Activated CD4-positive, alpha-beta T cell treated with anti-CD3 and anti-CD28 coated beads, Interleukin-2, amount 50 U/mL, for 1 hour (primary cell): Measurements from ENCODE around the gene EYA3.

ENCODE experiments used
- DNase-seq: peaks from one replicate; pipeline ENCODE4 v3.0.0-alpha.2; 2020

Gene EYA3

DNA sequence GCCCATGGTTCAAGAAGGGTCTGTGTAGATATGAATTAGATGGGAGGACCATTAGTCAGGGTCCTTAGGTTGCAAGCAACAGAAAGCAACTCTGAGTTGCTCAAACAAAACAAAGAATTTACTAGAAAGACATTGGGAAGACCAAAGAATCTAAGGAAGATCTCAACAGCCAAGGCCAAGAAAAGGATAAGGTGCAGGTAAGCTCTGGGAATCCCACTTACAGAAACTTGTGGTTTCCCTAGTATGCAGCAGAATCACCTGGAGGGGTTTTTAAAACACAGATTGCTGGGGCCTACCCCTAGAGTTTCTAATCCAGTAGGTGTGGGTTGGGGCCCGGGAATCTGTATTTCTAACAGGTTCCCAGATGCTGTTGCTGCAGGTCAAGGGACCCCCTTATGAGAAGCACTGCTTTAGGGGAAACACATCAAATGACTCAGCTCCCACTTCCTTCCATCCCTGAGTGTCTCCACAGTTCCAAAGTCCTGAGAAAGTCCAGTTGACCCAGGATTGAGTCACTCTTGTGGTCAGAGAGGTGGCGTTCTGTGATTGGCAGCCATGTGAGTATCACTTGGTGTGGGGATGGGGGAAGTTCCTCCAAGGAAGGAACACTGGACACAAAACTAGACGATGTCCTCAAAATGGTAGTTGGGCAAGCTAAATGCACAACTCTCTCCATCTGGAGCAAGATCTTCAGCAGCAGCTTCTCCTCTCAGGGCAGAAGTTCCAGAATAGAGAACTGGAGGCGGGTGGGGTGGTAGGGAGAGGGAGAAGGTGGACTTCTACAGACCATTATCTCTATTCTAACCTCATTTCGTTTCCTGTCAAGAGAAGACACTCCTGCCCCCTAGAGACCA lies 24.2 kb upstream of the EYA3 start:
- DNase-seq = no peak

DNA sequence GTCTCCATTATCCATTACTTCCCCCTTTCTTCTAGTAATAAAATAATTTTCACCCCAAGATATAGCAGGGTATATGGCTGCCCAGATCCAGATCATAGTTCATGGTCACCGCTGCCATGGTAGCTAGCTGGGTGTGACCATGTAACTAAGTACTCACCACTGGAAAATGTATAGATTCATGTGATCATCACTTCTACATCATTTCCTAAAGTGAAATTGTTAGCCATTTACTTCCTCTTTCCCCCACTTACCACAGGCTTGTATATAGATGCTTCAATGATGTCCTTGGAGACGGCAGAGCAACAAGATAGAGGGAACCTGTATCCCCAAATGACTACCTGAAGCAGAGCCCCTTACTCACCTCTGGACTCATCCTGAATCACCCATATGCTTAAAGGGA lies 22.7 kb upstream of the EYA3 start:
- no peak for DNase-seq

DNA sequence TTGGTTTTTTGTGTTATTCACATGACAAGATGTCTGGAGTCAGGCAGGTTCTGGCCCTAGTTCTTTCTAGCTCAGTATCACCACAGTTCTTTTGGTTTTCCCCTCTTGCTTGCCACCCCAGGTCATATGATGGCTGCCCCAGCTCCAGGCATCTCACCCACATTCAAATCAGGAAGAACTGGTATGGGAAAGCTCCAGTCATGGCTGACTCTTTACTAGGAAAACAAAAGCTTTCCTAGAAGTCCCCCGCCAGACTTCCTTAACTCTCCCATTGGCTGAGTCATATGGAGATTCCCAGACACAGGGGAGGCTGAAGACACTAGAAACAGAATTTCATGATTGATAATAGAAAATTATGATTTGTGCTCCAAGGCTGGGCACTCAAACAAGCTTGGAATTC lies 22.1 kb upstream of the EYA3 start:
- no peak for DNase-seq

DNA sequence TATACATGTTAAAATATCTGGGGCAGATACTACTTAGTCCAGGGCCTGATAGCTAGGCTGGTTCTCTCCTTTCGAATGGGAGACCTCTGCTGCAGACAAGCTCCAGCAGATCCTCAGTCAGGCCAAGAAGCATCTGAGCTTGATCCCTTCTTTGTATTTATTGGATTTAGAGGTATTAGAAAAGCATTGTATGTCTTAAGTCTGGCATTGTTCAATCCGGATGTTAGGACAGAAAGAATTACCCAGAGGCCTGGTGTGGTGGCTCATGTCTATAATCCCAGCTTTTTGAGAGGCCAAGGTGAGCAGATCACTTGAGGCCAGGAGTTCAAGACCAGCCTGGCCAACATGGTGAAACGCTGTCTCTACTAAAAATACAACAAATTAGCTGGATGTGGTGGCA lies 21.2 kb upstream of the EYA3 start:
- DNase-seq = no peak

DNA sequence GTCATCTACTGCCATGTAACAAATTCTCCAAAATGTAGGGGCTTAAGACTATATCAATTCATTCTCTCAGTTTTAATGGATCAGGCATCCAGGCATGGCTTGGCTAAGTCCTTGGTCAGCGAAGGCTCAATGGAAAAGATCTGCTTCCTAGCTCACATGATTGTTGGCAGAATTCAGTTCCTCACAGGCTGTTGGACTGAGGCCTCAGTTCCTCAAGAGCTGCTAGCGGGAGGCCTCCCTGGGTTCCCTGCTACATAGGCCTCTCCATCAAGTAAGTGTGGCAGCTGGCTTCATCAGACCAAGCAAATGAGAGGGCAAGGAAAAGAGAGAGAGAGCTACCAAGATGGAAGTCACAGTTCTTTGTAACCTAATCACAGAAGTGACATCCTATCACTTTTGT lies 19.6 kb upstream of the EYA3 start:
- no peak for DNase-seq

DNA sequence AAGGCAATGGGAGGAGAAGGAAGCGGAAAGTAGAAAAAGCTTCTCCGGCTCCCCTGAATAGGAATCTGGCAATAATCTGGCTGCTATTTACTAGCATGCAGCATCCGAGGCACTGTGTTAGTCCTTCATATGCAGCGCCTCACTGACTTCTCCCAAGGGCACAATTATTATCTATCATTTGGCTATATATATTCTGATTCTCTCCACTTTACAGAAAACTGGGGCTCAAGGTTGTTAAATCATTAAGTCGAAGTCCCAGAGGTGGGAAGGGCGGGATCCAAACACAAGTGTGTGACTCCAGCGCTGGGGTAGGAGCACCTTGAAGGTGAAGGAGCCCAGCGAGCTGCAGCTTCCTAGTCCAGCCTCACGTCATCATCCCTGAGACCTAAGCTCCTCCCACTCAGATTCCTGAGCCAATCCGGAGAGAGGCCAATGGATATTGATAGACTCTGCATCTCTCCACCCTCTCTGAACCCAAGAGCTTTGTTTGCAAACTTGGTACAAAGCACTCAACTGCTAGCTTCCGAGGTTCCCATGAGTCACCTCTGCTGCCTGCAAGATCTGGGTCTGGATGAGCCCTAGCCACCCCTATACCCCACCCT lies 16.6 kb upstream of the EYA3 start:
- DNase-seq = no peak

DNA sequence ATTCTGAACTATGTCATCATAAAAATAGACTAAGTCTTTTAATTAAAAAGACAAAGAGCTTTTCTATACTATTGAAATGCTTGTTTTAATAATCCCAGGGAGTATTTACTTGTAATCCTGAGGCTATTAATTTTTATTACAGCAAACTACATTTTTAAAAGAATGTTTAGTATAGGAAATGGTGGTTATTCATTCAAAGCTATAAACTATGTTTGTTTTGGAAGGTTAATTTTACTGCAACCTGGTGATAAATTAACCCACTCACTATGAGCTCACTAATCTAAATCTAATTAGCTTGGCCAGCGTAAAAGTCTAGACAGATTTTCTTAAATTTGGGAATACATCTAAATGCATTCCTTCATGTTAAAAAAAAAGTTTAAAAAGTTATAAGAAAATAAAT lies 13.8 kb upstream of the EYA3 start:
- DNase-seq = no peak

DNA sequence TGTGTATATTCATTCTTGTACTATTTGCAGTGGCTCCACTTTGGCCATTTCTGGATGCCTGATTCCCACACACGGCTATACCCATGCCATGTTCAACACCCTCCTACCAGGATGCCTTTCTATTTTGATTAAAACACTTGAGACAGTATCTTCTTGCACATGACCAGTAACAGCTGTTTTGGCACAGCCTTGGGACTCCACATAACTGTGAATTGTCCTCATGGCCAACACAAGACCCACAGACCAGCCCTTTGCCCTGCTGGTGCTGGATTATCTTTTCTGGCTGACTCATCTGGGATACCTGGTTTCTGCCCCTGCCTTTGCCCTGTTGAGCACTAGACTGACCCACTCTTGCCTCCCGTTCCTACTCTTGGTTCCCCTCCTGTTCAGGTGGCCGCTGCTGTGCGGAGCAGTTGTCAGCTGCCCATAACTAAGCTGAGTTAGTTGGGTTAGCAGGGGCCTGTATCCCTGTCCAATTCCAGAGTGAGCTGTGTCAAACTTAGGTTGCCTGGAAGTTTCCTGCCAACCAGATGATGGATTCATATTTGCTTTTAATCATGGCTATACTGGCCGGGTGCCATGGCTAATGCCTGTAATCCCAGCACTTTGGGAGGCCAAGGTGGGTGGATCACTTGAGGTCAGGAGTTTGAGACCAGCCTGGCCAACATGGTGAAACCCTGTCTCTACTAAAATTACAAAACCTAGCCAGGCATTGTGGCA lies 10.8 kb upstream of the EYA3 start:
- no peak for DNase-seq

DNA sequence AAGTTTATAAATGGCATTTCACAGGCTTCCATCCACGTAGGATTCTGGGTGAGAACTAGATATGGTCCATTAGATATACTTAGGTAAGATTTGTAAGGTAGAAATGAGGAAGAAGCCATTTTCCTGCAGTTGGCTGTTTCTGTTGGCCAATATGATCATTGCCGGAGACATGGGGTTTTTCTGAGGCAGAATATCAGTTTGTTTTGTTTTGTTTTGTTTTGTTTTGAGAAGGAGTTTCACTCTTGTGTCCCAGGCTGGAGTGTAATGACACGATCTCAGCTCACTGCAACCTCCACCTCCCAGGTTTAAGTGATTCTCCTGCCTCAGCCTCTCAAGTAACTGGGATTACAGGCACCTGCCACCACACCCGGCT lies 8.7 kb upstream of the EYA3 start:
- DNase-seq = no peak

DNA sequence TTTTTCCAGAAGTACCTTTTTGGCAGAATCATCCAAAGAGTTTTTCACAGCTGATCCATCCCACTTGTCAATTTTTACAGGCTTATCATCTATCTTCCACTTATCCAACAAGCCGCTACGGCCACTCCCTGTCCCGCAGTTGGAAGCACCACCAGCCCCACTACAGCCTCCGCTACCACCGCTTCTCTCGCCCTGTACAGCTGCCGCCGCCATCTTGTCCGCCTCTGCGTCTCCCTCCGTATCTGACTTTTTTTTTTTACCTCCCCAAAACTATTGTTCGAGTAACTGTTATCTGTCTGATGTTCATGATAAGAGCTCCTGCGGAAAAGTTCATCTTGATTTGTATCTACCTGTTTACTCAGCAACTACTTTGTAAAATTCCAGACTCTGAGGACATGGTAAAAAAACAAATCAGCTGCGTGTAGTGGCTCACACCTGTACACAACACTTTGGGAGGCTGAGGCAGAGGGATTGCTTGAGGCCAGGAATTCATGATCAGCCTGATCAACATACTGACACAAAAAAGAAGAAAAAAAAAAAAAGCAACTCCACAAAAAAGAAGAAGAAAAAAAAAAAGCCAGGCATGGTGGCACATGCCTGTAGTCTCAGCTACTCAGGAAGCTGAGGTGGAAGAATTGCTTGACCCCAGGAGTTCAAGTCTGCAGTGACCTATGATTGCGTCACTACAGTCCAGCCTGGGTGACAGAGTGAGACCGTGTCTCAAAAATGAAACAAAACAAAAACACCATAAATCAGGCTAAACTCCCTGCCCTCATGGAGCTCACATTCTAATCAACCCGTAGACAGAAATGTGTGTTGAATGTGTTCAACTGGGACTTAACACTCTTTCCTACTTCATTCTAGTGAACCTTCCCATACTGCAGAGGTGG lies 8.0 kb upstream of the EYA3 start:
- DNase-seq = no peak

DNA sequence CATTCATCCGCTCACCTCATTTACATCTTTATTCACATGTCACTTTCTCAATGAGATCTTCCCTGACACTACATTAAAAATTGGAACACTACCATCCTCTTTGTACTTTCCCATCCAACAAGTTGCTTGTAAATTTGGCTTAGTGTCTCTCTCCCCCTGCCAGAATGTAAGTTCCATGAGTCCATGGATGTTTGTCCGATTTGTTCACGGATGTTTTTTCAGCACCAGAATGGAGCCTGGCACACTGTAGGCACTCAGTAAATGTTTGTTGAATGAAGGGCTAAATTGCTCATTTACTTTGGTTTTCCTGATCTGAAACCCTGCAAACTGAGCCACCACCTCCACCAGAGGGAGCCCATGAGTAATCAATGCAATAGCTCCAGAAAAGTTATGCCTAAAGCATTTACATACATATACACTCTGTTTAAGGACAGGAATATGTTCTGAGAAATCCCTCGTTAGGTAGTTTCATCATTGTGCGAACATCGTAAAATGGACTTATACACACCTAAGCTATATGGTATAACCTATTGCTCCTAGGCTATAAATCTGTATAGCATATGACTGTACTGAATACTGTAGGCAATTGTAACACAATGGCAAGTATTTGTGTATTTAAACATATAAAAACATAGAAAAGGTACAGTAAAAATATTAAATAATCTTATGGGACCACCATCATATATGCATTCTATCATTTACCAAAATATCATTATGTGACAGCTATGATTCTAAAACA lies 2.8 kb upstream of the EYA3 start:
- DNase-seq = peak; percentile 80

DNA sequence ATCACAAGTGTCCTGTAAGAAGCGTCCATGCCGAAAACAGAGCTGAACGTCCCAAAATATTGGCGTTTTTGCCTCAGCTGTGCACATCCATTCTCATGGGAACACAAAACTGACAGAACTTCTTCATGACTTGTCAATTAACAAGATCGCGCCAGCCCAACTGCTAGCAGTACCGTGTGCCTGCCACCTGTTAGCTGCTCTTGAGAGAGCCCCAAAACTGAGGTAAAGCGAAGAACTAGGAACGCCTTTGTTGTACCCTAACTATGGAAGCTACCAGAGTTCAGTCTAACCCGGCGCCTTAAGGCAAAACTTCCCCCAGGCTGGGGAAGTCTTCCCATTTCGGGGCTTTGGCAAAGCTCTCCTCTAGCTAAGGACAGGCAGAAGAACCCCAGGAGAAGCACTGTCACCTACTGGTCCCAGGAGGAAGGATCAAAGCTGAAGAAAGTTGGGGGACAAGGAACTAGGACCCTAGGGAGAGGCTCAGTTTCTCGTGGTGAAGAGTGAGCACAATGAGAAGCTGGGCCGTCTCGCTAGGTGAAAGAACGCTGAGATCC lies 719 bp downstream of the EYA3 start:
- peak; percentile 4 for DNase-seq

DNA sequence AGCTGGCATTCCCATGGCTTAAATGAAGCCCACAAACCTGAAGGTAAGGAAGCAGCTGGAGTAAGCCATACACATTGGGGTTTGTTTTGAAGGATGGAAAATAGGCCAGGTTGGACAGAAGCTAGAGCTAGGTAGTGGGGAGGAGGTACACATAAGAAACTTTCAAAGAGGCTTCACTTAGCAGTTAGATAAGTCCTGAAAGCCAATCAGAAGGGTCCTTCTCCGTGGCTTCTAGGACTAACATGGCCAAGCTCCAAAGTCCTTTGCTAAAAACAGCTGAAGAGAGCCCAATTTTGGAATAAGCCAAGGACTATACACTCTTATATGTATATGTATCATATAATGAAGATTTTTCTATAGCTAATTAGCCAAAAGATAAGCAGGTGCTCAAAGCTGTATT lies 1.8 kb downstream of the EYA3 start:
- no peak for DNase-seq

DNA sequence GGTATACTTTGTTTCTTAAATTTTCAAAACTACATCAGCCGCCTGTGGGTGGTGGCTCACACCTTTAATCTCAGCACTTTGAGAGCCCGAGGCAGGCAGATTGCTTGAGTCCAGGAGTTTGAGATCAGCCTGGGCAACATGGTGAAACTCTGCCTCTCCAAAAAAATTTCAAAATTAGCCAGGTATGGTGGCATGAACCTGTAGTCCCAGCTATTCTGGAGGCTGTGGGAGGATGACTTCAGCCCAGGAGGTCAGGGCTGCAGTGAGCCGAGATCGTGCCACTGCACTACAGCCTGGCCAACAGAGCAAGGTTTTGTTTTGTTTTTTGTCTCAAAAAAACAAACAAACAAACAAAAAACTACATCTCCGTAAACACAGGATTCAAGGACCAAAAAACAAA lies 3.3 kb downstream of the EYA3 start:
- no peak for DNase-seq

DNA sequence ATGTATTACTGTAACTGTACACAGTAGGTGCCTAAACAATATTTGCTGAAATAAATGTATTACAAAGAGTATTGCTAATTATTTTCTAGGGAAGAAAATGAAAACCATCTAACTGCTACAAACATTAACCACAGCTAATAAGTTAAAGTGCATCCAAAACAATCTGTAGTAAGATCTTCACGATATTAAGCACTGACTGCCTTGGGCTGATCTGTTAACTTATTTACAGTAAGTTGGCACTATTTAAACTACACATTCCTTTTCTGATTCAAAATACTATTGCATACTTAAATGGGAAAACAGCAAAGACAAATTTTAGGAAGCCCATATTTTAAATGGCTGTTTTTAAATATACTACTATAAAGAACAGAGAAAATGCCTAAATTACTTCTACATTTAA lies 4.5 kb downstream of the EYA3 start:
- DNase-seq = no peak

DNA sequence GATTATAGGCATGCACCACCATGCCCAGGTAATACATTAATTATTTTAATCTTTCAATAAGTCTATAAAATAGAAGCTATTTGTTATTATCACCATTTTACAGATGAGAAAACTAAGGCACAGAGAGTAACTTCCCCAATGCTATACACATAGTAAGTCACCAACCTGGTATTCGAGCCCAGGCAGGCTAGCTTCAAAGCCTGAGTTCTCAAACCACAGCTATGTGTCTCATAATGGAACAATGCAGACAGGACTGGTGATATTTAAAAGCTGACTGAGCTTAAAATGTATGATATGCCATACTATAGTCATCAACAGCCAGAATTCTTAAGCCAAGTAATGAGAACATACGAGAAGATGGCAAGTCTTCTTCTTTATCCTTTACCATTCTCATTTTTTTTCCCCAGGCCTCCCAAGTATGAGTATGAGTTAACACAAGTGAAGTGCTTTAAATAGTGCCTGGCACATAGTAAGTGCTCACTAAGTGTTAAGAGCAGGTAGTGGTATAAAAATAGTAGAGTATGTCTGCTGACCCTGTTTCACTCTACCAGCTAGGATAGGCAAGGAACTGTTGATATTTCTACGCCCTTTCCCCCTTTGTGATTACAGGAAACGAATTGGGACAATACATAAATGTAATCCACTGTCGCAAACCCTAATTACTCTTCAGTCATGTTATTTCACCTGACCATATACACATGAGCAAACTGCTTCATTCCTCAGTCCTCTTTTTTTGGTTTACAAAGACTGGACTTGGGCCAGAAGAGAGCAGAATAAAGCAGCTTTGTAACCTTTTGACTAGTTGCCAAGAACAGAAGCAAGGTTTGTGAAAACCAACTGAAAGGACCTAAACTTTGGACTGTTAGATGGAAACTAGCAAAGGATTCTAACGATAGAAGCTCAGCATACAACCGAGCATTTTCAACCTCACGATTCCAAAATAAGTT lies 9.5 kb downstream of the EYA3 start:
- DNase-seq = no peak

DNA sequence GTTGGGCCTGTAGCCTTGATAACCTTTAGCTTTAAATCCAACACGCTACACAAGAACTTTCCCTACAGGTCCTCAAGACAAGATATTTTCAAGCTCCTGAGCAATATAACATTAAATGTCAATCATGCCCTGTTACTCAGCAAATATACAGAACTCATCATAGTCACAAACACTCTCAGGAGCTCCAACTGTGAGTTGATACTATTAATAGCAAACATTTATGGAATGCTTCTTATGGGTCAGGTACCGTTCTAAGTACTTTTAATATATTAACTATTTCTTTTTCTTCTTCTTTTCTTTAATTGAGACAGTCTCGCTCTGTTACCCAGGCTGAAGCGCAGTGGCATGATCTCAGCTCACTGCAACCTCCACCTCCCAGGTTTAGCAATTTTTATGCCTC lies 10.1 kb downstream of the EYA3 start:
- no peak for DNase-seq

DNA sequence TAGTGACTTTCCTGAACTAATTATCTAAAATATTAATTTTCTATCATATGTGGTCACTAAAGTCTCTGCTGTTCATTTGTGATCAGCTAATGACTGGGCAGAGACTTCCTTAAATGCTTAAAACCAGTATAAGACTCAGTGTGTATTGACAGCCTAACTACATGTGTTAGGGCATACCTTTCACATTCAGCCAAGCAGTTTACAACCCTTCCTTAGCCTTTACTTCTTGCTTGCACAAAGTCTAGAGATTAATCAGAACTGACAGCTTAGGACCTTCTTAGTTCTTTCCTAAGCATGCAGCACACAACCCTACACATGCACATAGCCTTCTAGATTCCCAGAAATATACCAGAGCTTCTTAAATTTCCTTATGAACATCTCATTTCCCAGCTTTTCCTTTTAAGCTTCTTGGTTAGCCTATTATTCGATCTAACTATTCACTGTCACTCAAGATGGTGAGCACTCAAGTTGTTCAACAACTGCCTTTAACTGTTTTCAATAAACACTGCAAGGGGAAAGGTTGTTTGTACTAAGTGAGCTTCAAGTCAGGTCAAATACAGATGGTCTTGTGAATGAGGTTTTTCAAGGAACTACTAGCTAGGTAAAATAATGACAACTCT lies 13.4 kb downstream of the EYA3 start:
- DNase-seq = no peak

DNA sequence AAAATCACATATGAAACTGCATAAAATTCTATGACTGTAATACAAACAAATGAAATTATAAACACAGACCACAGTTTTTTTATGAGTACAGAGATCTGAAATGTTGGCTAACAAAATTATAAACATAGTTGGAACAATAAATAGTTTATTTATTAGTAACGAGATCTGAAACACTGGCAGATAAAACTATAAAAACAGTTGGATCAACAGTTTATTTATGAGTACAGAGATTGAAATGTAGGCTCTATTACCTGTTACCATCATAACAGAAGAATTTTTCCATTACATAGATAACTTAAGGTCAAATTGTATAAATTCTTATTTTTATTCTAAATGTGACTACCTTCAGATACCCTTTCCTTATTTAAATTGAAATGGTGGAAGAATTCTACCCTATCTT lies 14.5 kb downstream of the EYA3 start:
- DNase-seq = no peak

DNA sequence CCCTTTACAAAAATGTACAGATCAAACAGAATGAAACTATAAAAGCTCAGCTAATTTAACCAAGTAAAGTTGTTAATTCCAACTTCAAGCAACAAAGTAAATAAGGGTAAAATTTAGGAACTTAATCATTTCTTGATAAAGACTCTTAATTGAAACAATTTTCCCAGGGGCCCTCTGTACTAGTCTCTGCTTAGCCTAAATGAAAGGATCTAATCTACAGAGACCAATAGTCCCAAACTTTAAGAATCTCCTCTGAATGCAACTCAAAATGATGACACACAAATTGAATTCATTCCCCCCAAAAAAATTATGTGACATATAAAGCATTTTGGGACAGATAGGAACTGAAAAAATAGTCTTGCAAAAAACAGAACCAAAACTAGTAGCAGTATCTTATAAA lies 16.6 kb downstream of the EYA3 start:
- DNase-seq = no peak
